Measurements from ENCODE around the gene TMEM33. TPM values are rescaled to one million over a fixed set of nuclear protein-coding genes. Genes with fewer than 3 reads are reported as not detected.

Gene TMEM33, protein sequence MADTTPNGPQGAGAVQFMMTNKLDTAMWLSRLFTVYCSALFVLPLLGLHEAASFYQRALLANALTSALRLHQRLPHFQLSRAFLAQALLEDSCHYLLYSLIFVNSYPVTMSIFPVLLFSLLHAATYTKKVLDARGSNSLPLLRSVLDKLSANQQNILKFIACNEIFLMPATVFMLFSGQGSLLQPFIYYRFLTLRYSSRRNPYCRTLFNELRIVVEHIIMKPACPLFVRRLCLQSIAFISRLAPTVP
- total RNA-seq: 31.4 and 49.4 TPM in 2 replicates

DNA sequence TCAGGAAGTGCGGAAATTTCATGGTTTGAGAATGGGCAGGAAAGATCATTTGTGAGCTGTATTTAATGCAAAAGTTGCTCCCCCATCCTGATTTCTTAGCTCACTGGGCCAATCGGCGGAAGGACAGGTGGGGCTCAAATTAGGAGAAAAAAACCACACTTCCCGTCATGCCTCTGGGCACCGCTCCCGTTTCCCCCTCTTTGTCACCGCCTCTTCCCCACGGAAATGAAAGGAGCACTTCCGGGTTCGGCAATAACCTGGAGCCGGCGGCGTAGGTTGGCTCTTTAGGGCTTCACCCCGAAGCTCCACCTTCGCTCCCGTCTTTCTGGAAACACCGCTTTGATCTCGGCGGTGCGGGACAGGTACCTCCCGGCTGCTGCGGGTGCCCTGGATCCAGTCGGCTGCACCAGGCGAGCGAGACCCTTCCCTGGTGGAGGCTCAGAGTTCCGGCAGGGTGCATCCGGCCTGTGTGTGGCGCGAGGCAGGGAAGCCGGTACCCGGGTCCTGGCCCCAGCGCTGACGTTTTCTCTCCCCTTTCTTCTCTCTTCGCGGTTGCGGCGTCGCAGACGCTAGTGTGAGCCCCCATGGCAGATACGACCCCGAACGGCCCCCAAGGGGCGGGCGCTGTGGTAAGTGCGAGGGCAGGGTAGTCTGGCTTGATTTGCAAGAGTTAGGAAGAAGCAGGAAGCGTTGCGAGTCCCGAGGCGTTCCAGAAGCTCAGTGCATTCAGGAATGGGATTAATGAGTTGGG lies at the start of gene TMEM33:
Gene TMEM33, plus strand, starts transcription at position 529 of the 751 bp plus-strand sequence. Its CDS starts 56 bp downstream, at position 585.

DNA sequence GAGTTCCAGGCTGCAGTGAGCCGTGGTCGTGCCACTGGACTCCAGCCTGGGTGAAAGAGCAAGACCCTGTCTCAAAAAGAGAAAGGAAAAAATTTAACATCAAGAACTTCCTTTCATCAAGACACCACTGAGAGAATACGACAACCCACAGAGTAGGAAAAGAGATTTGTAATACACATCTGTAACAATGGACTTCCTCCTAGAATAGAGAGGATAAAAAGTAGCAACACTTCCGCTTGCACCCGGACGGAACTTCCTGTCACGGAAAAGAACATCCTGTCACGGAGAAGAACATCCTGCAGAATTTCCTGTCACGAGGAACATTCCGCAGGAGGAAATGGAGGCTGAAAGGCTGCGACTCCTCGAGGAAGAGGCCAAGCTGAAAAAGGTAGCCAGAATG lies 46.2 kb downstream of the TMEM33 start, which contains the start of gene DCAF4L1:
Gene DCAF4L1, plus strand, starts transcription at position 301 of the 400 bp plus-strand sequence. Its CDS starts 37 bp downstream, at position 338.

DNA sequence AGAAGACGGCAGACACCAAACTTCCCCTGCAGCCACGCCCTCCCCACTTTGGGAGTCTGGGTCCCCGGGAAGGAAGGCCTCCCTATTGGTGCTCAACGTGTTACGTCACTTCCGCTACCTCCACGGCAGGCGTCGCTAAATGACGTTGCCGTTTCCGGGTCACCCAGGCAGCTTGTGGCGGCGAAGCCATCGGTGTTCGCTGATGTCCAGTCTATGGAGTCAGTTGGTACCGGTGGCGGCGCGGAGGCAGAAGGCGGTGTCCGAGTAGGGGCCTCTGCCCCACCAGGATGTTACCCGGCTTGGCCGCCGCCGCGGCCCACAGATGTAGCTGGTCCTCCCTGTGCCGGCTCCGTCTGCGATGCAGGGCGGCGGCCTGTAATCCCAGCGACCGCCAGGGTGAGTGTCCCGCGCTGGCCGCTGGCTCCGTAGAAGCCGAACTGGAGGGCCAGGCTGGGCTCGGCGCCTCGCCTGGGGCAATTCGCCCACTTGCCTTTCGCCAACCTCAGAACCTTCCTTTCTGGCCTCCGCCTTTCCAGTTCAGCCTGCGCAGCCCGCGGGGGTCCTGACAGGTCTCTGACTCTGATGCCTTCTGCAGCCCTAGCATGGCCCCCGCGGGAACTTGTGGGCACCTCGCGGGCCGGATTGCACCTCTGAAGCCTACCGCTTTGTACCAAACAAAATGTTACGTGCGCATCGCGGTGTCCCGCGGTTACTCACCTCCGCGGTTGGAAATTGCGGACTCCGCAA lies 55.3 kb downstream of the TMEM33 start, which contains the start of gene SLC30A9:
Gene SLC30A9, plus strand, starts transcription at position 166 of the 747 bp plus-strand sequence. Its CDS starts 122 bp downstream, at position 288.

Other genes starting within 250 kb of the TMEM33 start
- gene PHOX2B, start 186.7 kb upstream of the TMEM33 start, total RNA-seq: not detected in 2 replicates
- gene DCAF4L1, start 46.3 kb downstream of the TMEM33 start, total RNA-seq: under 0.01 TPM in 1 of 2 replicates, not detected in the other
- gene SLC30A9, start 55.1 kb downstream of the TMEM33 start, total RNA-seq: 37.2 and 54.3 TPM in 2 replicates
- not detected in 2 replicates for gene BEND4, start 217.2 kb downstream of the TMEM33 start, total RNA-seq